Stimulated activated naive CD8-positive, alpha-beta T cell treated with anti-CD3 and anti-CD28 coated beads, Interleukin-15, amount 100 ng/mL, for 72 hours (primary cell): ENCODE measurements around the gene ZNF398.

ENCODE experiments used
- ATAC-seq: fragments of 150-1000 bp; cut with Tn5 transposase; 2 replicates; pipeline ENCODE4 v1.10.0; 2021; ENCODE audit warnings: mild to moderate bottlenecking, moderate library complexity
- DNase-seq, 2 donors: peaks; one replicate each; pipeline ENCODE4 v3.0.0; 2021 to 2022
- H3K27ac Mint-ChIP-seq, 2 donors: one replicate each; pipeline ENCODE4 v1.8.0; 2022; ENCODE audit warnings: mild to moderate bottlenecking in 2 of 2, mixed read lengths in 2 of 2, moderate library complexity in 2 of 2
- H3K27me3 Mint-ChIP-seq: one replicate; pipeline ENCODE4 v1.8.0; 2022; ENCODE audit warnings: mixed read lengths
- H3K4me1 Mint-ChIP-seq: one replicate; pipeline ENCODE4 v1.8.0; 2022; ENCODE audit warnings: mild to moderate bottlenecking, mixed read lengths
- H3K4me3 Mint-ChIP-seq, 2 donors: one replicate each; pipeline ENCODE4 v1.8.0; 2022; ENCODE audit warnings: mild to moderate bottlenecking in 2 of 2, mixed read lengths in 2 of 2, moderate library complexity in 1 of 2
- H3K9me3 Mint-ChIP-seq, 2 donors: one replicate each; pipeline ENCODE4 v1.8.0; 2022; ENCODE audit warnings: mixed read lengths in 2 of 2

Gene ZNF398

DNA sequence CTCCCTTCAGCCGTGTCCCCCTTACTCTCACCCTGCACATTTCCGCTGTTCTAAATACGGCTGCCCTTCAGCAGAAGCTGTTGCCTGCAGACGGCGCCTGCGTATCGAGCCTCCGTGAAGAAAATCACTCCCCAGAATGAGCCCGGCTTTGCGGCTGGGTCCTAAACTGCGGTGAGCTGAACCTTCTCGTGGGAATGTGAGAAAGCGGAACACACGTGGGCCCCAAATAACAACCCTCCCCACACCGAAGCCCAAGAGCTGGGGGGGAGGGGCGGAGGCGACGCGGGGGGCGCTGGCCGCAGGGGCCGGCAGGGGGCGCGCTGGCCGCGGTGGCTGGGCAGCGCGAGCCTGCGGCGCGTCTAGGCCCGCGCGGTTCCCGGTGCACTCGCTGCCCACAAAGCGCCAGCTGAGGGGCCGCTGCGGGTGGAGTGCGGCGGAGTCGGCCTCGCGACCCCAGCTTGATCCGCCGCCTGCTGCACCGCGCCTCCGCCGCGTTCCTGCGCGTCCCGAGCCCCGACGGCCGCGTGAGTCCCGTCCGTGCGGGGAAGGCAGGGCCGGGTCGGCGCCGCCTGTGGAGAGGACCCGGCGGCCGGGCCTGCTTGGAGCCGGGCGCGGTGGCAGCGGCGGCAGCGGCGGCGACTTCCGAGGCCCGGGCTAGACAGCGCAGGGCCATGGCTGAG lies at the start of gene ZNF398:
TSS of gene ZNF398 (plus strand) at position 382 of the 680 bp plus-strand sequence. CDS start at position 672, 290 bp downstream.
- DNase-seq (peak; percentile 79 to 83), ATAC-seq (peak; percentile 89)
- H3K4me1 Mint-ChIP-seq: peaks cover 29% of the 10 kb centered on the region
- no peaks in the 10 kb centered on the region for H3K9me3 Mint-ChIP-seq
- peak within 1 kb of the TSS; percentile 96 to 97 for H3K27ac Mint-ChIP-seq
- no peaks in the 10 kb centered on the region for H3K27me3 Mint-ChIP-seq
- H3K4me3 Mint-ChIP-seq: peak within 1 kb of the TSS; percentile 83 to 95

- no peak overlapping the region for H3K4me3 Mint-ChIP-seq
- no peaks in the 10 kb centered on the region for H3K27me3 Mint-ChIP-seq
These were observed 48.2 kb upstream of the ZNF398 start for GRCh38 chr7:149099058-149099457.

GRCh38 chr7:149100821-149101220 lies 46.4 kb upstream of the ZNF398 start:
- ATAC-seq (no peak), DNase-seq (no peak)
- Mint-ChIP-seq H3K9me3 (no peaks in the 10 kb centered on the region), H3K27ac (no peak overlapping the region), H3K4me3 (no peak overlapping the region), H3K27me3 (no peaks in the 10 kb centered on the region), H3K4me1 (no peaks in the 10 kb centered on the region)

More at GRCh38 chr7:149099058-149099457, 48.2 kb upstream of the ZNF398 start:
- Mint-ChIP-seq H3K4me1 (no peaks in the 10 kb centered on the region), H3K9me3 (no peaks in the 10 kb centered on the region), H3K27ac (no peak overlapping the region)
- no peak for ATAC-seq
- DNase-seq: no peak

DNA sequence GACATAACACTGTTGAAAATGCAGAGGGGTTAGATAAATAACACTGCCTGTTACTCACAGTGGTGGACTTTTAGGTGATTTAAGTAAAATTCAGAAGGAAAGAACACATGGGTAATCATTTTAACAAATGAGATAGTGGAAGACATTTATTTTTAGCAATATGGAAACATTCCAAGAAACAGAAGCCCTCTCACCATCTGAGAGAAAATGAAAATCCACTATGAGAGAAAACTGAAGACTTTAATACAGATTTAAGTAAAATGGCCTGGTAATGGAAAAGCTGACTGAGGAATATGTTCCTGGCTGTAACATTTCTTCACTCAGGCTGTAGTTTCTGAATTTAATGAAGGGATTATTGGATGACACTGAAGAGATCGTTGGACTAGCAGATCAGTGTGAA lies 44.6 kb upstream of the ZNF398 start:
- Mint-ChIP-seq H3K4me1 (no peaks in the 10 kb centered on the region), H3K9me3 (no peaks in the 10 kb centered on the region), H3K27ac (no peak overlapping the region), H3K4me3 (no peak overlapping the region), H3K27me3 (no peaks in the 10 kb centered on the region)
- ATAC-seq (no peak), DNase-seq (no peak)

DNA sequence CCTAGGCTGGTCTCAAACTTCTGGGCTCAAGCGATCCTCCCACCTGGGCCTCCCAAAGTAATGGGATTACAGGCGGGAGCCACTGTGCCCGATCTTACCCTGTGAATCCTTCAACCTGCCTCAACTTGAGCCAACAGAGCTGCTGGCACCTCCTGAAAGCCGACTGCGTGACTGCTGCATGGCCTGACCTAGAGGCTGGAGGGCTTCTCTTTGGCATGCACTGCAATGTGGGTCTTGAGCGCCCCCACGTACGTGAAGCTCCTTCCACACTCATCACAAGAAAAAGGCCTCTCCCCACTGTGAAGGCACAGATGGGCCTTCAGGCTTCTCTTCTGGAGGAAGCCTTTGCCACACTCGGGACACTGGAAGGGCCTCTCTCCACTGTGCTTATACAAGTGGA lies 43.8 kb upstream of the ZNF398 start:
- Mint-ChIP-seq H3K4me1 (no peaks in the 10 kb centered on the region), H3K27ac (no peak overlapping the region), H3K9me3 (no peaks in the 10 kb centered on the region), H3K27me3 (no peaks in the 10 kb centered on the region), H3K4me3 (no peak overlapping the region)
- DNase-seq: no peak
- no peak for ATAC-seq

- no peaks in the 10 kb centered on the region for H3K9me3 Mint-ChIP-seq
- no peaks in the 10 kb centered on the region for H3K4me1 Mint-ChIP-seq
- H3K27me3 Mint-ChIP-seq: no peaks in the 10 kb centered on the region
- no peak for DNase-seq
- no peak overlapping the region for H3K4me3 Mint-ChIP-seq
- ATAC-seq: no peak
- no peak overlapping the region for H3K27ac Mint-ChIP-seq
These were observed 43.0 kb upstream of the ZNF398 start for GRCh38 chr7:149104214-149104613.

- Mint-ChIP-seq H3K9me3 (no peaks in the 10 kb centered on the region), H3K4me1 (no peaks in the 10 kb centered on the region), H3K4me3 (no peak overlapping the region), H3K27me3 (no peaks in the 10 kb centered on the region), H3K27ac (no peak overlapping the region)
- ATAC-seq: no peak
- DNase-seq: no peak
These were observed 42.5 kb upstream of the ZNF398 start for GRCh38 chr7:149104749-149105148.

GRCh38 chr7:149109969-149110368 lies 37.3 kb upstream of the ZNF398 start:
- H3K4me3 Mint-ChIP-seq: no peak overlapping the region
- no peaks in the 10 kb centered on the region for H3K9me3 Mint-ChIP-seq
- ATAC-seq (no peak), DNase-seq (no peak)
- H3K27me3 Mint-ChIP-seq: no peaks in the 10 kb centered on the region
- H3K4me1 Mint-ChIP-seq: no peaks in the 10 kb centered on the region
- H3K27ac Mint-ChIP-seq: no peak overlapping the region

DNA sequence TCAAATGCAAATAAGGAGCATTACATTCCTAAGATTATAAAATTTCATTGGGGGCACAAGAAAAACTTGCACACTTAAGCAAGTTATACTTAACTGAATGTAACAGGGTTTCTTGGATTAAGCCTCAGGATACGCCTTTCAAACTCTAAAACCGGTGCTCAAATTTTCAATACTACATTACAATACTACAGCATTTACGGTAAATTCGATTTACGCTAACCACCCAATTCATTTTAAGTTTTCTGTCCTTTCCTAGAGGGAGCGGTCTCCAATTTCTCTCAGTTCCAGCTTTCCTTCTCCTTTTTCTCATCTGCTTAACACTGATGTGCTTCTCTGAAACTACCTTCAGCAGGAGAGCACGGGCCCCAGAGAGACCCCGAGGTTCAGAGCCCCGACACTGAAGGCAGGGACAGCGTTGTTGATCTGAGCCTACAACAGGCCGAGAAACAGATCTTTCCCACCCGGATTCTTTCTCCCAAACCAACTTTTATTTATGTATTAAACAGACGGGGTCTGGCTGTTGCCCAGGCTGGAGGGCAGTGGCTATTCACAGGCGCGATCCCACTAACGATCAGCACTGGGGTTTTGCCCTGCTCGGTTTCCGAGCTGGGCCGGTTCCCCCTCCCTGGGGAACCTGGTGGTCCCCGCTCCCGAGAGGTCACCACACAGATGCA lies 21.9 kb upstream of the ZNF398 start:
- Mint-ChIP-seq H3K27me3 (no peaks in the 10 kb centered on the region), H3K4me1 (peaks cover 27% of the 10 kb centered on the region), H3K27ac (peak overlapping the region; percentile 98 to 99), H3K9me3 (peaks cover under 1% of the 10 kb centered on the region in 2 donors), H3K4me3 (peak overlapping the region; percentile 92 to 97)
- DNase-seq (peak in 1 of 2 donors; percentile 11), ATAC-seq (no peak)

DNA sequence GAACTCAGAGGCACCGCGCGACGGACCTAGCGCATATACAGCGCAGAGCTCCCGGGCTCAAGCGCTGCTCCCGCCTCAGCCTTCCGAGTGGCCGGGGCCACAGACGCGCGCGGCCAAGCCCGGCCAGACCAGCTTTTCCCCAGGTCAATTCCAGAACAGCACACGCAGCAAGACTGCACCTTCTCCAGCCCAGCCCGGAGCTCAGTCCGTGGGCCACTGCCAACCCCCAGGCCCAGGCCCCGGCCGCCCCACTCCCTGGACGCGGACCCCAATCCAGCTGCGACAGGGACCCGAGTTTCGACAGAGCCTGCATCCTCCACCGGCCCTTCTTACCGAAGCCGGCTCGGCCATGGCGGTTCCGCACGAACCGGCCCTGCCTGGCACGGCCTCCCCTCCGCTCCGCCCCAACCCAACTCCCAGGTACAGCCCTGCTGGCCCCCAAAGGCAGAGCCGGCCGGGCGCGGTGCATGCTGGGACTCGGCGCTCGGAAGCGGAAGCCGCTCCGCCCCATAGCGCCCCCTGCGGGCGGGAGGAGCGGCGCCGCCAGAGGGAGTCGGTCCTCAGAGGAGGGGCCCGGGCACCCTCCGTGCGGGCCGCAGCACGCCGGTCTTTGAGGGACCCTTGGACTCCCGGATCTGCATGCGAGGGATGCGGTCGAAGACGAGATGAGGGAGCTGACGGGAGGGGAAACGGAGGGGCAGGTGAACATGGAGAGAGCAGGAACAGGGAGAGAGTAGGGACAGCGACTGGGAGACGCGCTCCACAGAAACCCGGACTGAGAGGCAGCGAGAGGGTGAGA lies 21.2 kb upstream of the ZNF398 start, which contains the start of gene ZNF425:
TSS of gene ZNF425 (minus strand) at position 462 of the 799 bp plus-strand sequence. CDS start at position 351, 111 bp downstream.
- Mint-ChIP-seq H3K27ac (peak within 1 kb of the TSS; percentile 98 to 99), H3K9me3 (peaks cover 6 to 8% of the 10 kb centered on the region in 2 donors), H3K27me3 (no peaks in the 10 kb centered on the region), H3K4me1 (peaks cover 27% of the 10 kb centered on the region), H3K4me3 (peak within 1 kb of the TSS; percentile 92 to 97)
- ATAC-seq (peak; percentile 92), DNase-seq (peak; percentile 95)

GRCh38 chr7:149126662-149127266 lies 20.5 kb upstream of the ZNF398 start:
- H3K4me1 Mint-ChIP-seq: peaks cover 27% of the 10 kb centered on the region
- peak overlapping the region; percentile 98 to 99 for H3K27ac Mint-ChIP-seq
- H3K27me3 Mint-ChIP-seq: no peaks in the 10 kb centered on the region
- DNase-seq (peak; percentile 79 to 82), ATAC-seq (peak; percentile 83)
- H3K9me3 Mint-ChIP-seq: peaks cover 6 to 13% of the 10 kb centered on the region in 2 donors
- H3K4me3 Mint-ChIP-seq: peak overlapping the region; percentile 92 to 97

DNA sequence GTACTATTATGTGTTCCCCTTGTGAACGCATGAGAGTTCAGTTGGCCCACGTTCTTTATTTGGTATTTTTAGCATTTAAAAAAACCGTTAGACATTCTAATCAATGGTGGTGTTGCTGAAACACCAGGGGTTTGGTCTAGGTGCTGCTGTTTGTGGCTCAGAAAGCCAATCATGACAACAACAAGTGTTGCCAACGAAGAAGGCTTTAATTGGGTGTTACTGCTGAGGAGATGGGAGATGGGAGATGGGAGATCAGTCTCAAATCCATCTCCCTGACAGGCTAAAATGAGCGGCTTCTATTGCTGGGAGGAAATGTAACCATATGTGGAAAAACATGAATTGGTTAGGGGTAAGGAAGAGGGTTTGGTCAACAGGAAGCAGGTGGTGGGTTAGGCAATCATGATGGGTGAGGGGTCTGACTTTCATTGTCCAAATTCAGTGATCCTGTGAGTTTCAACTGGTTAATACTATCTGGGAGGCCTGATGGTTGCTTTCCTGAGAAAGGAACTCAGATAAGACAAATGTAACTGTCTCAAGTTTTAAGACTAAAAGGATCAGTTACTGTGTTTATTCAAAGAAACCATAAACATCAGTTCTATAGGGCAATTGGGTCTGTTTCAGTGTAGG lies 16.6 kb upstream of the ZNF398 start:
- DNase-seq (no peak), ATAC-seq (no peak)
- Mint-ChIP-seq H3K27me3 (no peaks in the 10 kb centered on the region), H3K4me1 (peaks cover 10% of the 10 kb centered on the region), H3K27ac (no peak overlapping the region), H3K9me3 (peaks cover 6 to 13% of the 10 kb centered on the region in 2 donors), H3K4me3 (no peak overlapping the region)

- H3K4me3 Mint-ChIP-seq: no peak overlapping the region
- no peak for DNase-seq
- peaks cover 3% of the 10 kb centered on the region for H3K4me1 Mint-ChIP-seq
- ATAC-seq: no peak
- H3K9me3 Mint-ChIP-seq: peaks cover 6 to 13% of the 10 kb centered on the region in 2 donors
- H3K27ac Mint-ChIP-seq: peak overlapping the region in 1 of 2 donors; percentile 63
- no peaks in the 10 kb centered on the region for H3K27me3 Mint-ChIP-seq
These were observed 14.1 kb upstream of the ZNF398 start for GRCh38 chr7:149133028-149133710.

- Mint-ChIP-seq H3K9me3 (peaks cover 0 to 4% of the 10 kb centered on the region in 2 donors), H3K27me3 (no peaks in the 10 kb centered on the region), H3K4me3 (no peak overlapping the region), H3K27ac (no peak overlapping the region), H3K4me1 (no peaks in the 10 kb centered on the region)
- ATAC-seq (no peak), DNase-seq (no peak)
These were observed 11.1 kb upstream of the ZNF398 start for GRCh38 chr7:149136118-149136517.
